ENCODE data around the gene DOCK8. TPM values are rescaled to one million over a fixed set of nuclear protein-coding genes. Genes with fewer than 3 reads are reported as not detected.

DOCK8 gene
- total RNA-seq, 1 experiment from 2014 or later = 7.5 TPM

- Histone ChIP-seq H4K20me1 (ENCODE audit: insufficient read depth) (no peaks in the 10 kb centered on the region), H3K36me3 (ENCODE audit: low read depth) (no peaks in the 10 kb centered on the region), H3K27ac (peak overlapping the region; percentile 75), H3K9me3 (ENCODE audit: insufficient read depth, low read depth) (no peaks in the 10 kb centered on the region), H3K27me3 (ENCODE audit: insufficient read depth, low read depth) (no peaks in the 10 kb centered on the region), H3K9me2 (ENCODE audit: insufficient read depth) (no peaks in the 10 kb centered on the region), H3F3A (ENCODE audit: insufficient read depth, low read depth) (0 out of 2 replicates have a peak, but pooled peaks cover 3% of the 10 kb centered on the region), H3K4me2 (peak overlapping the region; percentile 76), H3K4me1 (replicated peaks; ENCODE audit: insufficient read depth) (peaks cover 6% of the 10 kb centered on the region), H2AFZ (peak overlapping the region; percentile 77), H3K4me3 (peak overlapping the region; percentile 42), H3K79me2 (ENCODE audit: low read depth) (no peaks in the 10 kb centered on the region)
- CTCF ChIA-PET = interaction anchor here (0.6 kb wide), 1 partner anchor 262 kb away, joined by 4 read pairs; no protein-coding TSS in a partner anchor
- no TSS peak for BruUV-seq (replicated peaks)
- intact Hi-C loops (cut with micrococcal nuclease; ENCODE audit: unreplicated experiment) = no loop called here
- POLR2A ChIA-PET (ENCODE audit: unreplicated experiment) = no interaction called here
- TF ChIP-seq CTCF (conservative IDR thresholded peaks at IDR 0.05) (no peak), EZH2 (IDR thresholded peaks at IDR 0.05; ENCODE audit: low read depth) (no peak)
- DNase-seq = peak in 1 of 2 experiments; percentile 68
Observed at GRCh38 chr9:304106-304505, 89.4 kb downstream of the DOCK8 start.

- no peaks in the 10 kb centered on the region for H4K20me1 ChIP-seq (ENCODE audit: insufficient read depth)
- no peaks in the 10 kb centered on the region for H3K9me2 ChIP-seq (ENCODE audit: insufficient read depth)
- no peaks in the 10 kb centered on the region for H3K79me2 ChIP-seq (ENCODE audit: low read depth)
- H3K27me3 ChIP-seq (ENCODE audit: insufficient read depth, low read depth) = no peaks in the 10 kb centered on the region
- CTCF ChIA-PET = interaction anchor here (0.6 kb wide), 1 partner anchor 262 kb away, joined by 4 read pairs; no protein-coding TSS in a partner anchor
- peak overlapping the region; percentile 75 for H3K27ac ChIP-seq
- H3K4me2 ChIP-seq = peak overlapping the region; percentile 76
- H3K9me3 ChIP-seq (ENCODE audit: insufficient read depth, low read depth) = no peaks in the 10 kb centered on the region
- no peaks in the 10 kb centered on the region for H3K36me3 ChIP-seq (ENCODE audit: low read depth)
- peak overlapping the region; percentile 77 for H2AFZ ChIP-seq
- 0 out of 2 replicates have a peak, but pooled peaks cover 3% of the 10 kb centered on the region for H3F3A ChIP-seq (ENCODE audit: insufficient read depth, low read depth)
- peaks cover 6% of the 10 kb centered on the region for H3K4me1 ChIP-seq (replicated peaks; ENCODE audit: insufficient read depth)
- POLR2A ChIA-PET (ENCODE audit: unreplicated experiment) = no interaction called here
- intact Hi-C loops (cut with micrococcal nuclease; ENCODE audit: unreplicated experiment) = no loop called here
- DNase-seq = peak; percentile 14 to 81
- H3K4me3 ChIP-seq = peak overlapping the region; percentile 42; the same call in 1 of the 2 replicates
- BruUV-seq (replicated peaks) = no TSS peak
- TF ChIP-seq EZH2 (IDR thresholded peaks at IDR 0.05; ENCODE audit: low read depth) = no peak
- TF ChIP-seq CTCF (conservative IDR thresholded peaks at IDR 0.05) = no peak
Observed at GRCh38 chr9:304519-305185, 90.0 kb downstream of the DOCK8 start.

- Histone ChIP-seq H3K27me3 (ENCODE audit: insufficient read depth, low read depth) (no peaks in the 10 kb centered on the region), H3K79me2 (ENCODE audit: low read depth) (no peaks in the 10 kb centered on the region), H3K9me2 (ENCODE audit: insufficient read depth) (no peaks in the 10 kb centered on the region), H3K4me3 (no peak overlapping the region), H2AFZ (no peak overlapping the region), H4K20me1 (ENCODE audit: insufficient read depth) (no peaks in the 10 kb centered on the region), H3K4me2 (no peak overlapping the region), H3K4me1 (replicated peaks; ENCODE audit: insufficient read depth) (peaks cover 6% of the 10 kb centered on the region), H3K36me3 (ENCODE audit: low read depth) (no peaks in the 10 kb centered on the region), H3F3A (ENCODE audit: insufficient read depth, low read depth) (0 out of 2 replicates have a peak, but pooled peaks cover 3% of the 10 kb centered on the region), H3K27ac (no peak overlapping the region), H3K9me3 (ENCODE audit: insufficient read depth, low read depth) (no peaks in the 10 kb centered on the region)
- TF ChIP-seq CTCF (conservative IDR thresholded peaks at IDR 0.05) (peak; percentile 22; the same call in 1 of the 2 replicates), EZH2 (IDR thresholded peaks at IDR 0.05; ENCODE audit: low read depth) (no peak)
- intact Hi-C loops (cut with micrococcal nuclease; ENCODE audit: unreplicated experiment) = no loop called here
- DNase-seq = no peak
- ChIA-PET CTCF (no interaction called here), POLR2A (ENCODE audit: unreplicated experiment) (no interaction called here)
- BruUV-seq (replicated peaks) = no TSS peak
Observed at GRCh38 chr9:306907-307306, 92.2 kb downstream of the DOCK8 start.

Measured in PC-9 (cell line).